PC-9 (cell line): ENCODE data around the gene AK8.

ENCODE experiments used
- CTCF ChIP-seq: fragments of 200-600 bp; sonication (generic); conservative IDR thresholded peaks from 2 replicates; pipeline ENCODE4 v1.6.1; 2017; ENCODE audit warnings: mixed run types, antibody characterized with exemption, mild to moderate bottlenecking, moderate library complexity
- EZH2 ChIP-seq: fragments of 200-600 bp; sonication (generic); IDR thresholded peaks from 2 replicates; pipeline ENCODE4 v1.8.0; 2017; ENCODE audit warnings: antibody characterized with exemption, low read depth

- TF ChIP-seq CTCF, result no peak
- no peak for TF ChIP-seq EZH2
Observed at GRCh38 chr9:132811985-132812384, 66.1 kb downstream of the AK8 start.
